RWPE2 (cell line): Measurements from ENCODE around the gene STAU1.
A peak's percentile ranks its signal among the peaks of the same experiment; 100 is the strongest.

Experiments
- ATAC-seq: fragments of 200-7000 bp; cut with Tn5 transposase; 3 replicates; pipeline ENCODE4 v1.9.1; 2021; ENCODE audit warnings: low read depth
- DNase-seq: peaks from one replicate; pipeline ENCODE4 v3.0.0-alpha.2; 2020; ENCODE audit warnings: low spot score
- H3K27ac ChIP-seq: fragments of 450-650 bp; 2 replicates; pipeline ENCODE4 v1.5.1; 2017; ENCODE audit warnings: mild to moderate bottlenecking; ENCODE audit not compliant: poor library complexity, severe bottlenecking
- H3K27me3 ChIP-seq: fragments of 250-450 bp; sonication (Bioruptor Pico); 2 replicates; pipeline ENCODE4 v1.5.1; 2021; ENCODE audit warnings: mild to moderate bottlenecking, moderate library complexity; ENCODE audit not compliant: insufficient read depth, poor library complexity, severe bottlenecking
- H3K36me3 ChIP-seq: fragments of 250-450 bp; sonication (Bioruptor Pico); 2 replicates; pipeline ENCODE4 v1.5.1; 2020; ENCODE audit warnings: low read depth, mild to moderate bottlenecking, moderate library complexity
- H3K4me1 ChIP-seq: fragments of 250-450 bp; sonication (Bioruptor Pico); 2 replicates; pipeline ENCODE4 v1.5.1; 2021; ENCODE audit warnings: mild to moderate bottlenecking, moderate library complexity; ENCODE audit not compliant: insufficient read depth, poor library complexity, severe bottlenecking
- H3K4me3 ChIP-seq: fragments of 250-450 bp; sonication (Bioruptor Pico); 2 replicates; pipeline ENCODE4 v1.5.1; 2021; ENCODE audit warnings: mild to moderate bottlenecking, moderate library complexity; ENCODE audit not compliant: severe bottlenecking
- H3K9me3 ChIP-seq: fragments of 250-450 bp; sonication (Bioruptor Pico); 2 replicates; pipeline ENCODE4 v1.5.1; 2021; ENCODE audit warnings: mild to moderate bottlenecking, moderate library complexity; ENCODE audit not compliant: severe bottlenecking
- CTCF ChIP-seq: fragments of 450-650 bp; IDR thresholded peaks from one replicate; pipeline ENCODE4 v1.5.1; 2017; ENCODE audit warnings: mild to moderate bottlenecking, moderate library complexity; ENCODE audit not compliant: poor library complexity, severe bottlenecking

The STAU1 gene

GRCh38 chr20:49118307-49118706, 69.8 kb downstream of the STAU1 start:
- Histone ChIP-seq H3K9me3 (no peaks in the 10 kb centered on the region), H3K27ac (no peak overlapping the region), H3K36me3 (peaks cover 100% of the 10 kb centered on the region), H3K27me3 (no peaks in the 10 kb centered on the region), H3K4me1 (no peaks in the 10 kb centered on the region), H3K4me3 (no peak overlapping the region)
- DNase-seq (no peak), ATAC-seq (no peak)
- no peak for TF ChIP-seq CTCF

GRCh38 chr20:49115564-49115963, 72.6 kb downstream of the STAU1 start:
- no peak for ATAC-seq

GRCh38 chr20:49112596-49113274, 75.4 kb downstream of the STAU1 start:
- DNase-seq (no peak), ATAC-seq (no peak)
- H3K9me3 ChIP-seq, result peaks cover 2% of the 10 kb centered on the region
- H3K4me1 ChIP-seq, result no peaks in the 10 kb centered on the region
- no peak overlapping the region for H3K4me3 ChIP-seq
- no peak for TF ChIP-seq CTCF
- peaks cover 58% of the 10 kb centered on the region for H3K36me3 ChIP-seq
- no peaks in the 10 kb centered on the region for H3K27me3 ChIP-seq
- no peak overlapping the region for H3K27ac ChIP-seq

More at GRCh38 chr20:49115564-49115963, 72.6 kb downstream of the STAU1 start:
- no peak for DNase-seq
- Histone ChIP-seq H3K27me3 (no peaks in the 10 kb centered on the region), H3K27ac (no peak overlapping the region), H3K4me3 (no peak overlapping the region), H3K4me1 (no peaks in the 10 kb centered on the region), H3K36me3 (peaks cover 81% of the 10 kb centered on the region), H3K9me3 (no peaks in the 10 kb centered on the region)
- no peak for TF ChIP-seq CTCF

- ATAC-seq (peak; percentile 15), DNase-seq (no peak)
- H3K27ac ChIP-seq, result no peak overlapping the region
- peaks cover 41% of the 10 kb centered on the region for H3K36me3 ChIP-seq
- H3K9me3 ChIP-seq, result peaks cover 2% of the 10 kb centered on the region
- no peak overlapping the region for H3K4me3 ChIP-seq
- H3K4me1 ChIP-seq, result no peaks in the 10 kb centered on the region
- H3K27me3 ChIP-seq, result no peaks in the 10 kb centered on the region
- TF ChIP-seq CTCF, result no peak
Observed at GRCh38 chr20:49110767-49111694, 77.1 kb downstream of the STAU1 start.
